Endodermal cell (in vitro differentiated cells): ENCODE results near the gene PDE6B. TPM values are rescaled to one million over a fixed set of nuclear protein-coding genes. Genes with fewer than 3 reads are reported as not detected.

ENCODE experiments used
- DNase-seq: peaks from one replicate; pipeline ENCODE4 v3.0.0-alpha.2; 2017
- H3K27ac ChIP-seq: 2 replicates; pipeline ENCODE4 v1.5.1; 2013; ENCODE audit warnings: mild to moderate bottlenecking, low read depth, low read length, moderate library complexity
- H3K27me3 ChIP-seq: 2 replicates; pipeline ENCODE4 v1.6.1; 2013; ENCODE audit warnings: mild to moderate bottlenecking, low read length, moderate library complexity; ENCODE audit not compliant: insufficient read depth, control insufficient read depth, poor library complexity, severe bottlenecking
- H3K36me3 ChIP-seq: 2 replicates; pipeline ENCODE4 v1.7.0; 2013; ENCODE audit warnings: mild to moderate bottlenecking, low read length, moderate library complexity; ENCODE audit not compliant: control insufficient read depth, insufficient read depth
- H3K4me1 ChIP-seq: one replicate; pipeline ENCODE4 v1.7.0; 2013; ENCODE audit warnings: low read length; ENCODE audit not compliant: control insufficient read depth, insufficient read depth
- H3K4me3 ChIP-seq: 2 replicates; pipeline ENCODE4 v1.5.1; 2013; ENCODE audit warnings: mild to moderate bottlenecking, low read length, moderate library complexity
- H3K9ac ChIP-seq: 2 replicates; pipeline ENCODE4 v1.6.1; 2013; ENCODE audit warnings: mild to moderate bottlenecking, low read length, moderate library complexity; ENCODE audit not compliant: poor library complexity, severe bottlenecking; ENCODE audit errors: extremely low read depth
- H3K9me3 ChIP-seq: 2 replicates; pipeline ENCODE4 v1.6.1; 2013; ENCODE audit warnings: mild to moderate bottlenecking, low read length, moderate library complexity; ENCODE audit not compliant: control insufficient read depth
- H3K27ac Mint-ChIP-seq: 2 replicates; pipeline ENCODE4 v1.8.0; 2020; ENCODE audit warnings: mixed read lengths
- H3K27me3 Mint-ChIP-seq: 2 replicates; pipeline ENCODE4 v1.8.0; 2021; ENCODE audit warnings: mild to moderate bottlenecking, mixed read lengths; ENCODE audit not compliant: insufficient read depth
- H3K36me3 Mint-ChIP-seq: 2 replicates; pipeline ENCODE4 v1.8.0; 2020; ENCODE audit warnings: low read depth, mixed read lengths
- H3K4me1 Mint-ChIP-seq: 2 replicates; pipeline ENCODE4 v1.8.0; 2020; ENCODE audit warnings: mixed read lengths
- H3K4me3 Mint-ChIP-seq: 2 replicates; pipeline ENCODE4 v1.8.0; 2020; ENCODE audit warnings: mild to moderate bottlenecking, moderate library complexity, mixed read lengths
- H3K9me3 Mint-ChIP-seq: 2 replicates; pipeline ENCODE4 v1.8.0; 2020; ENCODE audit warnings: mild to moderate bottlenecking, mixed read lengths
- WGBS, 2 experiments: methylation state at CpG; one replicate each; pipeline versions ENCODE4 v1.1.5 to v1.1.7; 2013; ENCODE audit warnings: missing lambda C conversion rate in 2 of 2, mixed read lengths in 1 of 2; ENCODE audit not compliant: insufficient coverage in 1 of 2, insufficient read length in 1 of 2; 5-methylcytosine and 5-hydroxymethylcytosine counted together
- total RNA-seq, 2 donors: library from RNA; stranded (reverse); fragmentation: NEBNext Ultra II Directional in 1 of 2; extraction: Animal tissue kit (Norgen Biotek cat#: 25700) in 1 of 2; gene quantifications; 2 replicates in 1 of 2; 3 replicates in 1 of 2; pipeline ENCODE4 v1.2.1, GENCODE V29; 2021
- TF ChIP-seq, protein P1 (sequence below): fragments of 200-600 bp; sonication (generic); conservative IDR thresholded peaks from 2 replicates; pipeline ENCODE4 v1.5.0; 2021; ENCODE audit warnings: antibody characterized with exemption, mild to moderate bottlenecking

The PDE6B gene
- total RNA-seq, 2 donors from 2014 or later = 12.4 to 14.6 TPM

DNA sequence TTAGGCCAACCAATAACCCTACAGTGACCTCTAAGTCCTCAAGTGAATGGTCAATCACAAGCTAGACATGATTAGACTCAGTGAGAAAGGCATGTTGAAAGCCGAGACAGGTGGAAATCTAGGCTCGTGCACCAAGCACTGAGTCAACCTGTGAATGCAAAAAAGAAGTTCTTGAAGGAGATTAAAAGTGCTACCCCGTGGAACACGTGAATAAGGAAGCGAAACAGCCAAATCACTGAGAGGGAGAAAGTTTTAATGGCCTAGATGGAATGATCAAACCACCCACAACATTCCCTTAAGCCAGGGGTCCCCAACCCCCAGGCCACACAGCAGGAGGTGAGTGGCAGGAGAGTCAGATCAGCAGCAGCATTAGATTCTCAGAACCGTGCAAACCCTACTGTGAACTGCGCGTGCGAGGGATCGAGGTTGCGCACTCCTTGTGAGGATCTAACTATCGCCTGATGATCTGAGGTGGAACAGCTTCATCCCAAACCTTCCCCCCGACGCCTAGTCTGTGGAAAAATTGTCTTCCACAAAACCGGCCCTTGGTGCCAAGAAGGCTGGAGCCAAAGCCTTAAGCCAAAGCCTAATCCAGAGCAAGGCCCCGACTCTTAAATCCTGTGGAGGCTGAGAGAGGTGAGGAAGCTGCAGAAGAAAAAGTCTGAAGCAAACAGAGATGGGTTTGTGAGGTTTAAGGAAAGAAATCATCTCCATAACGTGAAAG lies 19.5 kb upstream of the PDE6B start:
- H3K4me3 ChIP-seq = no peak overlapping the region
- no peaks in the 10 kb centered on the region for H3K9me3 ChIP-seq
- no peaks in the 10 kb centered on the region for H3K36me3 Mint-ChIP-seq
- H3K9ac ChIP-seq = no peak overlapping the region
- TF ChIP-seq, protein P1, sequence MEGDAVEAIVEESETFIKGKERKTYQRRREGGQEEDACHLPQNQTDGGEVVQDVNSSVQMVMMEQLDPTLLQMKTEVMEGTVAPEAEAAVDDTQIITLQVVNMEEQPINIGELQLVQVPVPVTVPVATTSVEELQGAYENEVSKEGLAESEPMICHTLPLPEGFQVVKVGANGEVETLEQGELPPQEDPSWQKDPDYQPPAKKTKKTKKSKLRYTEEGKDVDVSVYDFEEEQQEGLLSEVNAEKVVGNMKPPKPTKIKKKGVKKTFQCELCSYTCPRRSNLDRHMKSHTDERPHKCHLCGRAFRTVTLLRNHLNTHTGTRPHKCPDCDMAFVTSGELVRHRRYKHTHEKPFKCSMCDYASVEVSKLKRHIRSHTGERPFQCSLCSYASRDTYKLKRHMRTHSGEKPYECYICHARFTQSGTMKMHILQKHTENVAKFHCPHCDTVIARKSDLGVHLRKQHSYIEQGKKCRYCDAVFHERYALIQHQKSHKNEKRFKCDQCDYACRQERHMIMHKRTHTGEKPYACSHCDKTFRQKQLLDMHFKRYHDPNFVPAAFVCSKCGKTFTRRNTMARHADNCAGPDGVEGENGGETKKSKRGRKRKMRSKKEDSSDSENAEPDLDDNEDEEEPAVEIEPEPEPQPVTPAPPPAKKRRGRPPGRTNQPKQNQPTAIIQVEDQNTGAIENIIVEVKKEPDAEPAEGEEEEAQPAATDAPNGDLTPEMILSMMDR = no peak
- H3K4me3 Mint-ChIP-seq = no peak overlapping the region
- peaks cover 18% of the 10 kb centered on the region for H3K27me3 Mint-ChIP-seq
- H3K36me3 ChIP-seq = no peaks in the 10 kb centered on the region
- no peak overlapping the region for H3K27ac Mint-ChIP-seq
- WGBS, 2 experiments = 86 to 90% methylated on average over 14 to 17 of the region's 17 CpGs
- no peak for DNase-seq
- no peaks in the 10 kb centered on the region for H3K9me3 Mint-ChIP-seq
- H3K27ac ChIP-seq = no peak overlapping the region
- no peaks in the 10 kb centered on the region for H3K27me3 ChIP-seq
- no peaks in the 10 kb centered on the region for H3K4me1 ChIP-seq
- no peaks in the 10 kb centered on the region for H3K4me1 Mint-ChIP-seq

- Histone ChIP-seq H3K36me3 (no peaks in the 10 kb centered on the region), H3K27ac (no peak overlapping the region), H3K9me3 (no peaks in the 10 kb centered on the region), H3K4me1 (no peaks in the 10 kb centered on the region), H3K4me3 (no peak overlapping the region), H3K27me3 (no peaks in the 10 kb centered on the region), H3K9ac (no peak overlapping the region)
- Mint-ChIP-seq H3K36me3 (no peaks in the 10 kb centered on the region), H3K27me3 (peaks cover 17% of the 10 kb centered on the region), H3K4me1 (no peaks in the 10 kb centered on the region), H3K4me3 (no peak overlapping the region), H3K27ac (no peak overlapping the region), H3K9me3 (no peaks in the 10 kb centered on the region)
- no peak for DNase-seq
- TF ChIP-seq, protein P1 = no peak
- WGBS, 2 experiments = 64 to 74% methylated on average over 4 to 5 of the region's 7 CpGs
Measured at GRCh38 chr4:608236-608635, 17.1 kb upstream of the PDE6B start.

DNA sequence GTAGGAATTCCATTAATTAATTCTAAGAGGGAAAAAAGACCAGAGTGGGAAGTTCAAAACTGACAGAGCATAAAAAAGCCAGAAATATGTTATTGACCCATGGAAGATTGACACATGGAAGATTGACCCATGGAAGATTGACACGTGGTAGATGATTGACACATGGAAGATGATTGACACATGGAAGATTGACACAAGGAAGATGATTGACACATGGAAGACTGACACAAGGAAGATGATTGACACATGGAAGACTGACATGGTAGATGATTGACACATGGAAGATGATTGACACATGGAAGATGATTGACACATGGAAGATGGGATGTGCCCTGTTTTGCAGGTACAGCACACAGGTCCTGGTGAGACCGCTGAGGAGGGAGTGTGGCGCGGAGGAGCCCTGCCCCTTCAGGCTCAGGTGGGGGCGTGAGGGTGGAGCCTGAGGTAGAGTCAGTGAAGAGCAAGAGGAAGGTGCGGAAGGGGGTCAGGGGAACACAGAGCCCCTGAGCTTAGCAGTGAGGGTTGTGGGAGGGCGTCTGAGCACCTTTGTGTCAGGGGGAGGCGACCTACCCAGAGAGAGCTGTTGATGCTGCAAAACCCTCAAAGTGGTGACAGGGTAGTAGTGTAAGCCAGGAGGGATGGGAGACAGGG lies 15.8 kb upstream of the PDE6B start:
- Mint-ChIP-seq H3K27me3 (peaks cover 17% of the 10 kb centered on the region), H3K27ac (no peak overlapping the region), H3K36me3 (no peaks in the 10 kb centered on the region), H3K9me3 (no peaks in the 10 kb centered on the region), H3K4me3 (no peak overlapping the region), H3K4me1 (no peaks in the 10 kb centered on the region)
- TF ChIP-seq, protein P1 = no peak
- WGBS, 2 experiments = 86 to 88% methylated on average over 8 of the region's 8 CpGs
- Histone ChIP-seq H3K4me3 (no peak overlapping the region), H3K4me1 (no peaks in the 10 kb centered on the region), H3K9ac (no peak overlapping the region), H3K27me3 (no peaks in the 10 kb centered on the region), H3K27ac (no peak overlapping the region), H3K36me3 (no peaks in the 10 kb centered on the region), H3K9me3 (no peaks in the 10 kb centered on the region)
- peak; percentile 38 for DNase-seq
